ENCODE data around the gene PAXX.

The PAXX gene

GRCh38 chr9:137042751-137043727, 50.8 kb downstream of the PAXX start:
- TF ChIP-seq CTCF (IDR thresholded peaks at IDR 0.05; ENCODE audit: low read depth, low read length) = no peak
- no peak overlapping the region for H3K4me3 ChIP-seq (replicated peaks in 1 of 2; ENCODE audit: low read depth in 2 of 2, low read length in 2 of 2)
- DNase-seq (ENCODE audit: low read depth in 2 of 2) = no peak

Measured in cardiac fibroblast (primary cell).